SHP77 (cell line): Measurements from ENCODE around the gene DALRD3.

Experiments used
- DNase-seq, 2 experiments: peaks; one replicate each; lab custom pipeline; 2025; lab: John Stamatoyannopoulos, UW

The DALRD3 gene

GRCh38 chr3:48980295-48980694 is 38.1 kb downstream of the DALRD3 start:
- no peak for DNase-seq

DNA sequence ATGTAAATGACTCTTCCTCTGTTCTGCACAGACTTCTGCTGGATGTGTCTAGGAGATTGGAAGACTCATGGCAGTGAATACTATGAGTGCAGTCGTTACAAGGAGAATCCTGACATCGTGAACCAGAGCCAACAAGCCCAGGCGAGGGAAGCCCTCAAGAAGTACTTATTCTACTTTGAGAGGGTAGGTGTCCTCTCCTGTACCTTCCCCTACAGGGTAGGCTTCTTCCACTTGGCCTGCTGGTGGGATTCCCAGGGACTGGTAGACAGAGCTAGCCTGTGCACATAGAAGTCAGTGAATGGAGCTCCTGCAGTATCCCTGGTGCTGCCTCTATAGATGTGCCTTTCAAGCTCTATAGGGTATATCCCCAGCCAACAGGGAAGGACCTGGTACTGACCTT is 38.9 kb downstream of the DALRD3 start:
- DNase-seq: no peak

GRCh38 chr3:48974076-48974864 is 44.1 kb downstream of the DALRD3 start:
- DNase-seq: no peak

DNA sequence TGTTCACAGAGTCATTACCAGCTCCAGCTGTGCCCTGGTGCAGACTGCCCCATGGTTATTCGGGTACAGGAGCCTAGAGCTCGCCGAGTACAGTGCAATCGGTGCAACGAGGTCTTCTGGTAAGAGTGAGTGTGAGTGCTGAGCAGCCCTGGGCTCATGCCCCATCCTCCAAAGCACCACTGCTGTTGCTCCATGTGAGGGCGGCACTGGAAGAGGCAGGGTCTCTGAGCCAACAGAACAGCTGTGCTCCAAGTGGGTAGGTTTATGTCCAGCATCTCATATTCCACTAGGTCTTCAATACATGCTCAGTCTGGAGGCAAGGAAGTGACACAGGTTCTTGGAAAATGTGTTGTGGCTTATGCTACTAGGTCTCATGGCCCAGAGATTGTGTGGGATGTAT is 47.8 kb downstream of the DALRD3 start:
- DNase-seq: no peak

- DNase-seq: no peak
Measured at GRCh38 chr3:48966876-48967361, 51.5 kb downstream of the DALRD3 start.

DNA sequence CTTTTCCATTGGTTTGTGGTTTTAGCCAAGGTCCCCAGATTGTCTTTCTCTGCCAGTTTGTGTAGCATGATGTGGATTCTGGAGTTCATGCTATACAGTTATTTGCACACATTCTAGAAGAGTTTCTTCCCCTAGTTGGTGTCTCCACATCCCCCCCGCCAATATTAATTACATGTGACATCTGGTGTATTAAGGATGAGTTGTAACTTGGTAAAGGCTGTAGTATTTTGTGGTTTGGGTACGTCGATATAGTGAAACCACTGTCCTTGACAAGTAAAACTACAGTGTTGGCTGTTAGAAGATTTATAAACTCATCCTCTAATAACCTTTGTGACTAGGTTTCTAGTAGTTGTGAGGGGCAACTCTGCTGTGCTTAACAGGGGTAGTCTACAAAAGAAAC is 52.0 kb downstream of the DALRD3 start:
- DNase-seq: no peak
